ENCODE results near the gene SETBP1. TPM values are rescaled to one million over a fixed set of nuclear protein-coding genes. Genes with fewer than 3 reads are reported as not detected.

Gene SETBP1
- total and polyA plus RNA-seq, 2 of the 4 experiments (the other 2 are of a cell fraction), result 0.19 to 0.36 TPM

GRCh38 chr18:44652722-44653121 lies 28.0 kb upstream of the SETBP1 start:
- intact Hi-C loops (cut with micrococcal nuclease), result no loop called here
- no TSS peak for BruUV-seq (replicated peaks)
- dilution Hi-C loops (cut with HindIII; ENCODE audit: low sequenced_read_pairs, unreplicated experiment), result no loop called here
- Histone ChIP-seq H3K9me3 (ENCODE audit: control insufficient read depth, insufficient read depth, low read length) (no peaks in the 10 kb centered on the region), H2BK5ac (ENCODE audit: low read depth, low read length, poor library complexity, severe bottlenecking) (no peak overlapping the region), H3K79me1 (ENCODE audit: low read depth in 1 of 2, low read length in 2 of 2) (no peaks in the 10 kb centered on the region), H3K36me3 (ENCODE audit: control insufficient read depth, insufficient read depth, low read length) (no peaks in the 10 kb centered on the region), H4K5ac (ENCODE audit: low read depth, low read length) (no peak overlapping the region), H3K4ac (ENCODE audit: low read depth, low read length) (no peak overlapping the region), H3K56ac (ENCODE audit: extremely low read depth, insufficient read depth, low read length) (no peak overlapping the region), H2BK120ac (ENCODE audit: low read depth, low read length) (no peak overlapping the region), H3K4me1 (ENCODE audit: control insufficient read depth, insufficient read depth, low read length) (peaks cover 2% of the 10 kb centered on the region; the same call in 1 of the 2 replicates), H3K23ac (ENCODE audit: low read depth, low read length) (no peak overlapping the region), H2AFZ (replicated peaks; ENCODE audit: low read length, poor library complexity) (no peak overlapping the region), H3K27me3 (ENCODE audit: control insufficient read depth, insufficient read depth, low read length) (no peaks in the 10 kb centered on the region), H3K18ac (ENCODE audit: low read depth, low read length) (no peak overlapping the region), H3K14ac (replicated peaks; ENCODE audit: low read depth, low read length) (no peak overlapping the region), H3K27ac (ENCODE audit: insufficient read depth, low read length) (no peak overlapping the region), H4K8ac (ENCODE audit: low read depth in 2 of 2, low read length in 2 of 2) (no peak overlapping the region), H2BK15ac (ENCODE audit: low read depth, low read length) (no peak overlapping the region), H3K9ac (ENCODE audit: low read depth, low read length) (no peak overlapping the region), H2BK20ac (ENCODE audit: low read depth, low read length) (no peak overlapping the region), H2AK5ac (ENCODE audit: low read depth, low read length) (no peak overlapping the region), H4K20me1 (ENCODE audit: insufficient read depth, low read length) (no peaks in the 10 kb centered on the region), H2AK9ac (replicated peaks; ENCODE audit: low read depth, low read length, poor library complexity) (no peak overlapping the region), H3K9me1 (ENCODE audit: insufficient read depth, low read length) (peaks cover 9% of the 10 kb centered on the region; the same call in 1 of the 2 replicates), H3K4me3 (ENCODE audit: insufficient read depth, low read depth, low read length) (no peak overlapping the region), H3K4me2 (ENCODE audit: low read depth, low read length) (no peak overlapping the region), H4K91ac (ENCODE audit: insufficient read depth, low read depth, low read length) (no peak overlapping the region)
- DNase-seq (no peak), ATAC-seq (ENCODE audit: low read depth) (no peak)
- TF ChIP-seq USF2 (IDR thresholded peaks at IDR 0.05; ENCODE audit: low read depth, low read length), result no peak
- no peak for TF ChIP-seq RAD21 (IDR thresholded peaks at IDR 0.05; ENCODE audit: low read length)
- in situ Hi-C loops (cut with MboI; ENCODE audit: low sequenced_read_pairs), result no loop called here
- ChIA-PET POLR2A (ENCODE audit: unreplicated experiment) (no interaction called here), CTCF (no interaction called here)
- no CpG with 5 or more reads among the region's 4 CpGs for WGBS, 2 experiments (ENCODE audit: extremely low coverage in 2 of 2, insufficient read length in 1 of 2)

All from IMR-90 (cell line).